ENCODE measurements around the gene SRMS.
A peak's percentile ranks its signal among the peaks of the same experiment; 100 is the strongest.
"Not testable (repeated sequence)": the region's sequence is repeated elsewhere in the genome, so short reads cannot be mapped to it uniquely, and the experiment has no call there.

SRMS gene

GRCh38 chr20:63519668-63520503, 27.7 kb downstream of the SRMS start:
- DNase-seq, result peak; percentile 20

- DNase-seq, result no peak
Measured at GRCh38 chr20:63518946-63519667, 28.4 kb downstream of the SRMS start.

GRCh38 chr20:63518351-63518861, 29.1 kb downstream of the SRMS start:
- DNase-seq, result no peak

- DNase-seq, result no peak
Measured at GRCh38 chr20:63517376-63518309, 29.9 kb downstream of the SRMS start.

- DNase-seq, result not testable (repeated sequence)
Measured at GRCh38 chr20:63514520-63514919, 33.0 kb downstream of the SRMS start.

- DNase-seq, result no peak
Measured at GRCh38 chr20:63513207-63513606, 34.3 kb downstream of the SRMS start.

GRCh38 chr20:63509088-63509564, 38.4 kb downstream of the SRMS start:
- DNase-seq, result no peak

GRCh38 chr20:63508072-63508768, 39.3 kb downstream of the SRMS start:
- DNase-seq, result peak; percentile 12

GRCh38 chr20:63507083-63507743, 40.3 kb downstream of the SRMS start:
- no peak for DNase-seq

- no peak for DNase-seq
Measured at GRCh38 chr20:63505723-63506122, 41.8 kb downstream of the SRMS start.

GRCh38 chr20:63505281-63505680, 42.3 kb downstream of the SRMS start:
- DNase-seq, result no peak

GRCh38 chr20:63504642-63505041, 42.9 kb downstream of the SRMS start:
- DNase-seq, result no peak

GRCh38 chr20:63503524-63503923, 44.0 kb downstream of the SRMS start:
- DNase-seq, result no peak

- DNase-seq, result no peak
Measured at GRCh38 chr20:63502671-63503172, 44.8 kb downstream of the SRMS start.

GRCh38 chr20:63501818-63502670, 45.5 kb downstream of the SRMS start:
- peak; percentile 71 for DNase-seq

GRCh38 chr20:63500902-63501817, 46.4 kb downstream of the SRMS start:
- DNase-seq, result no peak

GRCh38 chr20:63500151-63500901, 47.2 kb downstream of the SRMS start:
- no peak for DNase-seq

- DNase-seq, result no peak
Measured at GRCh38 chr20:63499338-63499969, 48.1 kb downstream of the SRMS start.
